Measurements from ENCODE around the gene RIMS4.

Gene RIMS4

GRCh38 chr20:44743916-44744655 lies 66.3 kb downstream of the RIMS4 start:
- H3K4me3 ChIP-seq (ENCODE audit: low read depth, low read length): no peak overlapping the region

GRCh38 chr20:44743080-44743701 lies 67.2 kb downstream of the RIMS4 start:
- no peak overlapping the region for H3K4me3 ChIP-seq (ENCODE audit: low read depth, low read length)

- no peak overlapping the region for H3K4me3 ChIP-seq (ENCODE audit: low read depth, low read length)
Measured at GRCh38 chr20:44742304-44743079, 67.9 kb downstream of the RIMS4 start.

GRCh38 chr20:44739942-44740341 lies 70.4 kb downstream of the RIMS4 start:
- no peak overlapping the region for H3K4me3 ChIP-seq (ENCODE audit: low read depth, low read length)

- no peak overlapping the region for H3K4me3 ChIP-seq (ENCODE audit: low read depth, low read length)
Measured at GRCh38 chr20:44738813-44739477, 71.4 kb downstream of the RIMS4 start.

GRCh38 chr20:44737116-44737515 lies 73.2 kb downstream of the RIMS4 start:
- no peak overlapping the region for H3K4me3 ChIP-seq (ENCODE audit: low read depth, low read length)

- no peak overlapping the region for H3K4me3 ChIP-seq (ENCODE audit: low read depth, low read length)
Measured at GRCh38 chr20:44736170-44737021, 74.0 kb downstream of the RIMS4 start.

- no peak overlapping the region for H3K4me3 ChIP-seq (ENCODE audit: low read depth, low read length)
Measured at GRCh38 chr20:44735816-44736169, 74.6 kb downstream of the RIMS4 start.

- no peak overlapping the region for H3K4me3 ChIP-seq (ENCODE audit: low read depth, low read length)
Measured at GRCh38 chr20:44734938-44735337, 75.4 kb downstream of the RIMS4 start.

GRCh38 chr20:44733341-44734069 lies 76.8 kb downstream of the RIMS4 start:
- no peak overlapping the region for H3K4me3 ChIP-seq (ENCODE audit: low read depth, low read length)

- H3K4me3 ChIP-seq (ENCODE audit: low read depth, low read length): no peak overlapping the region
Measured at GRCh38 chr20:44732327-44732726, 78.0 kb downstream of the RIMS4 start.

GRCh38 chr20:44731657-44732056 lies 78.7 kb downstream of the RIMS4 start:
- H3K4me3 ChIP-seq (ENCODE audit: low read depth, low read length): no peak overlapping the region

- H3K4me3 ChIP-seq (ENCODE audit: low read depth, low read length): no peak overlapping the region
Measured at GRCh38 chr20:44730441-44730840, 79.9 kb downstream of the RIMS4 start.

- H3K4me3 ChIP-seq (ENCODE audit: low read depth, low read length): no peak overlapping the region
Measured at GRCh38 chr20:44728801-44729443, 81.4 kb downstream of the RIMS4 start.

- H3K4me3 ChIP-seq (ENCODE audit: low read depth, low read length): no peak overlapping the region
Measured at GRCh38 chr20:44727651-44728050, 82.7 kb downstream of the RIMS4 start.

- no peak overlapping the region for H3K4me3 ChIP-seq (ENCODE audit: low read depth, low read length)
Measured at GRCh38 chr20:44727039-44727438, 83.3 kb downstream of the RIMS4 start.

- H3K4me3 ChIP-seq (ENCODE audit: low read depth, low read length): no peak overlapping the region
Measured at GRCh38 chr20:44725837-44726236, 84.5 kb downstream of the RIMS4 start.

- H3K4me3 ChIP-seq (ENCODE audit: low read depth, low read length): no peak overlapping the region
Measured at GRCh38 chr20:44724423-44725091, 85.8 kb downstream of the RIMS4 start.

All from iPS-11a (cell line).